HepG2 (cell line): ENCODE measurements around the gene SPA17. TPM values are rescaled to one million over a fixed set of nuclear protein-coding genes. Genes with fewer than 3 reads are reported as not detected.
A peak's percentile ranks its signal among the peaks of the same experiment; 100 is the strongest.

Experiments
- ATAC-seq: fragments of 200-7000 bp; cut with Tn5 transposase; 3 replicates; pipeline ENCODE4 v1.9.1; 2020; ENCODE audit warnings: mild to moderate bottlenecking, moderate library complexity
- BruUV-seq: library from RNA; stranded (reverse); fragments of 400-500 nt; replicated peaks from 2 replicates; lab custom pipeline; 2021; lab: Mats Ljungman, UMichigan
- CTCF ChIA-PET: fragments of 300-600 bp; formaldehyde crosslinking; extraction: SDS; loops from one replicate; lab custom pipeline; 2021; ENCODE audit warnings: low total read pairs, inconsistent platforms, low intra/inter-chr PET ratio; lab: Yijun Ruan, JAX
- POLR2A ChIA-PET: fragments of 350-600 bp; sonication (Branson Sonifier 250); formaldehyde crosslinking; loops from one replicate; lab custom pipeline; 2020; ENCODE audit warnings: antibody characterized with exemption, inconsistent platforms; lab: Yijun Ruan, JAX
- DNase-seq: peaks from one replicate; pipeline ENCODE4 v3.0.0-alpha.2; 2015; ENCODE audit warnings: low spot score
- FAIRE-seq: peaks from 3 replicates; lab custom pipeline; 2011; peaks lifted over from hg19 to GRCh38; lab: Jason Lieb, UNC
- H2AFZ ChIP-seq: one replicate; pipeline ENCODE4 v1.6.1; 2011; ENCODE audit warnings: low read length, inconsistent platforms
- H3K27ac ChIP-seq: fragments of 300-600 bp; 3 replicates; pipeline ENCODE4 v1.8.0; 2011; ENCODE audit warnings: mixed run types, mild to moderate bottlenecking, mixed read lengths, low read length, inconsistent platforms; ENCODE audit not compliant: insufficient read depth; ENCODE audit errors: extremely low read length
- H3K27me3 ChIP-seq, 2 experiments: fragments of 200-600 bp in 1 of 2; 2 replicates in 1 of 2; 3 replicates in 1 of 2; pipeline versions ENCODE4 v1.6.0 to v1.8.0; 2011; ENCODE audit warnings: low read length in 2 of 2, mild to moderate bottlenecking in 2 of 2, moderate library complexity in 2 of 2, inconsistent platforms in 1 of 2; ENCODE audit not compliant: insufficient read depth in 2 of 2, control insufficient read depth in 1 of 2
- H3K36me3 ChIP-seq, 2 experiments: fragments of 200-600 bp in 1 of 2; replicated peaks in 1 of 2; 2 replicates in 1 of 2; 3 replicates in 1 of 2; pipeline versions ENCODE4 v1.5.1 to v1.8.0; 2011; ENCODE audit warnings: low read length in 2 of 2, inconsistent platforms in 1 of 2; ENCODE audit not compliant: insufficient read depth in 2 of 2, control insufficient read depth in 1 of 2
- H3K4me1 ChIP-seq: 2 replicates; pipeline ENCODE4 v1.5.1; 2012; ENCODE audit warnings: low read length, inconsistent platforms; ENCODE audit not compliant: insufficient read depth
- H3K4me2 ChIP-seq: 2 replicates; pipeline ENCODE4 v1.6.0; 2011; ENCODE audit warnings: low read depth, low read length, inconsistent platforms
- H3K4me3 ChIP-seq, 3 experiments: fragments of 200-600 bp in 1 of 3; sonication (generic), shearing (Covaris generic) in 1 of 3; replicated peaks in 1 of 3; 2 replicates each; pipeline ENCODE4 v1.5.1; 2011 to 2016; ENCODE audit warnings: low read length in 3 of 3, inconsistent platforms in 2 of 3, low read depth in 2 of 3, mild to moderate bottlenecking in 2 of 3, control low read depth in 1 of 3, mixed read lengths in 1 of 3; ENCODE audit not compliant: insufficient read depth in 1 of 3
- H3K79me2 ChIP-seq: one replicate; pipeline ENCODE4 v1.6.1; 2011; ENCODE audit warnings: low read length, inconsistent platforms; ENCODE audit not compliant: insufficient read depth
- H3K9ac ChIP-seq: 2 replicates; pipeline ENCODE4 v1.6.0; 2011; ENCODE audit warnings: mild to moderate bottlenecking, low read depth, low read length, inconsistent platforms; ENCODE audit not compliant: insufficient read depth
- H3K9me3 ChIP-seq: 2 replicates; pipeline ENCODE4 v1.5.1; 2012; ENCODE audit warnings: mild to moderate bottlenecking, low read length
- H4K20me1 ChIP-seq: 2 replicates; pipeline ENCODE4 v1.6.0; 2011; ENCODE audit warnings: inconsistent platforms, mild to moderate bottlenecking, low read length, moderate library complexity; ENCODE audit not compliant: insufficient read depth
- ARID3A ChIP-seq: IDR thresholded peaks from 2 replicates; pipeline ENCODE4 v1.6.1; 2012; ENCODE audit warnings: low read depth, low read length, improper control_type of control experiment
- HIVEP1 ChIP-seq: sonication (generic); formaldehyde crosslinking; IDR thresholded peaks from 2 replicates; pipeline ENCODE4 v1.4.0; 2020; ENCODE audit warnings: mild to moderate bottlenecking, missing genetic modification reagents
- HOMEZ ChIP-seq: IDR thresholded peaks from 2 replicates; pipeline ENCODE4 v1.6.1; 2016; ENCODE audit warnings: low read depth
- KDM2A ChIP-seq: sonication (generic); formaldehyde crosslinking; IDR thresholded peaks from 2 replicates; pipeline ENCODE4 v1.4.0; 2020; ENCODE audit warnings: low read depth, missing genetic modification reagents, borderline replicate concordance
- PHB2 ChIP-seq: fragments of 450-650 bp; IDR thresholded peaks from 2 replicates; pipeline ENCODE4 v1.6.1; 2018; ENCODE audit not compliant: partially characterized antibody
- PHF21A ChIP-seq: sonication (generic); formaldehyde crosslinking; IDR thresholded peaks from 2 replicates; pipeline ENCODE4 v1.5.0; 2020; ENCODE audit warnings: mild to moderate bottlenecking, missing genetic modification reagents
- ZBTB7B ChIP-seq: sonication (generic); formaldehyde crosslinking; IDR thresholded peaks from 2 replicates; pipeline ENCODE4 v1.4.0; 2020; ENCODE audit warnings: missing genetic modification reagents
- ZNF687 ChIP-seq: sonication (generic); formaldehyde crosslinking; IDR thresholded peaks from 2 replicates; pipeline ENCODE4 v1.5.1; 2020; ENCODE audit warnings: mild to moderate bottlenecking, missing genetic modification reagents, moderate library complexity
- ZNF720 ChIP-seq: sonication (generic); formaldehyde crosslinking; IDR thresholded peaks from 2 replicates; pipeline ENCODE4 v1.4.0; 2020; ENCODE audit warnings: missing genetic modification reagents
- ZNF883 ChIP-seq: sonication (generic); formaldehyde crosslinking; IDR thresholded peaks from 2 replicates; pipeline ENCODE4 v1.5.1; 2020; ENCODE audit warnings: mild to moderate bottlenecking, missing genetic modification reagents; ENCODE audit errors: not compliant biosample characterization
- WGBS: methylation state at CpG from one replicate; pipeline ENCODE4 v1.1.6; 2017; ENCODE audit warnings: low lambda C conversion rate; 5-methylcytosine and 5-hydroxymethylcytosine counted together
- in situ Hi-C: cut with HindIII; loops from 2 replicates; pipeline ENCODE4 v1.10.0; 2017; ENCODE audit warnings: low pct_unique_long_range_greater_than_20kb; ENCODE audit not compliant: extremely low pct_ligation_motif_present
- intact Hi-C: fragments of 100-400 bp; cut with micrococcal nuclease; formaldehyde crosslinking; loops from one replicate; pipeline ENCODE4 v1.10.0; 2022; ENCODE audit not compliant: unreplicated experiment
- polyA plus RNA-seq, 8 experiments: library from polyadenylated mRNA; depleted of rRNA in 3 of 8; stranded (reverse) in 7 of 8; unstranded in 1 of 8; fragments of >200 nt; fragmentation: Illumina TruSeq in 4 of 8; extraction: Trizol in 4 of 8; gene quantifications; 2 replicates each; pipeline versions ENCODE4 v1.2.1 to v1.2.3, GENCODE V29; 2011 to 2016; ENCODE audit warnings: low read depth in 4 of 8, missing spikeins in 1 of 8, mixed read lengths in 1 of 8; ENCODE audit not compliant: insufficient read depth in 1 of 8
- total RNA-seq, 5 experiments: library from RNA; depleted of rRNA; stranded (reverse); fragments of >200 nt; fragmentation: Illumina TruSeq; extraction: Trizol; gene quantifications; 2 replicates each; pipeline ENCODE4 v1.2.3, GENCODE V29; 2016; ENCODE audit warnings: low read depth in 1 of 5
- TF ChIP-seq, protein P1 (sequence below): IDR thresholded peaks from 2 replicates; pipeline ENCODE4 v1.6.1; 2012; ENCODE audit warnings: inconsistent platforms
- TF ChIP-seq, protein P2 (sequence below): sonication (generic); formaldehyde crosslinking; IDR thresholded peaks from 2 replicates; pipeline ENCODE4; 2020; ENCODE audit warnings: missing genetic modification reagents, mild to moderate bottlenecking, borderline replicate concordance

The SPA17 gene
- total and polyA plus RNA-seq, 2 of the 13 experiments (the other 11 are each of a cell fraction or from before 2014, with no cell fraction given) = 4.4 to 8.4 TPM

GRCh38 chr11:124717786-124718651 is 44.3 kb downstream of the SPA17 start:
- Histone ChIP-seq H3K27me3 (peaks cover 3 to 64% of the 10 kb centered on the region in 2 experiments; a peak in 4 of 5 replicates), H3K27ac (no peak overlapping the region), H2AFZ (peak overlapping the region; percentile 35), H3K9ac (no peak overlapping the region), H3K4me3 (peak overlapping the region; percentile 36 to 67 (median 45); a peak in 5 of 6 replicates), H3K36me3 (no peaks in the 10 kb centered on the region), H4K20me1 (no peaks in the 10 kb centered on the region), H3K79me2 (no peaks in the 10 kb centered on the region), H3K4me2 (peak overlapping the region; percentile 80), H3K4me1 (peaks cover 14% of the 10 kb centered on the region; the same call in 1 of the 2 replicates), H3K9me3 (no peaks in the 10 kb centered on the region)
- in situ Hi-C loops = no loop called here
- DNase-seq (peak; percentile 6), FAIRE-seq (no peak), ATAC-seq (peak; percentile 84)
- CTCF ChIA-PET = no interaction called here
- intact Hi-C loops = no loop called here
- no TSS peak for BruUV-seq
- WGBS = 2% methylated on average over 18 of the region's 45 CpGs
- POLR2A ChIA-PET = no interaction called here
- no peak for TF ChIP-seq HOMEZ (CRISPR knock-in tag)
- TF ChIP-seq ZBTB7B (CRISPR knock-in tag) = 0 out of 2 replicates have a peak, but pooled peaks have one; percentile 38
- TF ChIP-seq ZNF883 (CRISPR knock-in tag) = no peak
- TF ChIP-seq, protein P1, sequence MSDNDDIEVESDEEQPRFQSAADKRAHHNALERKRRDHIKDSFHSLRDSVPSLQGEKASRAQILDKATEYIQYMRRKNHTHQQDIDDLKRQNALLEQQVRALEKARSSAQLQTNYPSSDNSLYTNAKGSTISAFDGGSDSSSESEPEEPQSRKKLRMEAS = 0 out of 2 replicates have a peak, but pooled peaks have one; percentile 19
- no peak for TF ChIP-seq PHB2
- TF ChIP-seq, protein P2, sequence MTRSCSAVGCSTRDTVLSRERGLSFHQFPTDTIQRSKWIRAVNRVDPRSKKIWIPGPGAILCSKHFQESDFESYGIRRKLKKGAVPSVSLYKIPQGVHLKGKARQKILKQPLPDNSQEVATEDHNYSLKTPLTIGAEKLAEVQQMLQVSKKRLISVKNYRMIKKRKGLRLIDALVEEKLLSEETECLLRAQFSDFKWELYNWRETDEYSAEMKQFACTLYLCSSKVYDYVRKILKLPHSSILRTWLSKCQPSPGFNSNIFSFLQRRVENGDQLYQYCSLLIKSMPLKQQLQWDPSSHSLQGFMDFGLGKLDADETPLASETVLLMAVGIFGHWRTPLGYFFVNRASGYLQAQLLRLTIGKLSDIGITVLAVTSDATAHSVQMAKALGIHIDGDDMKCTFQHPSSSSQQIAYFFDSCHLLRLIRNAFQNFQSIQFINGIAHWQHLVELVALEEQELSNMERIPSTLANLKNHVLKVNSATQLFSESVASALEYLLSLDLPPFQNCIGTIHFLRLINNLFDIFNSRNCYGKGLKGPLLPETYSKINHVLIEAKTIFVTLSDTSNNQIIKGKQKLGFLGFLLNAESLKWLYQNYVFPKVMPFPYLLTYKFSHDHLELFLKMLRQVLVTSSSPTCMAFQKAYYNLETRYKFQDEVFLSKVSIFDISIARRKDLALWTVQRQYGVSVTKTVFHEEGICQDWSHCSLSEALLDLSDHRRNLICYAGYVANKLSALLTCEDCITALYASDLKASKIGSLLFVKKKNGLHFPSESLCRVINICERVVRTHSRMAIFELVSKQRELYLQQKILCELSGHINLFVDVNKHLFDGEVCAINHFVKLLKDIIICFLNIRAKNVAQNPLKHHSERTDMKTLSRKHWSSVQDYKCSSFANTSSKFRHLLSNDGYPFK (CRISPR knock-in tag) = no peak
- no peak; the same call in 1 of the 2 replicates for TF ChIP-seq KDM2A (CRISPR knock-in tag)
- TF ChIP-seq PHF21A (CRISPR knock-in tag) = peak; percentile 24; the same call in 1 of the 2 replicates
- TF ChIP-seq ZNF720 (CRISPR knock-in tag) = no peak
- TF ChIP-seq HIVEP1 = no peak
- TF ChIP-seq ZNF687 (CRISPR knock-in tag) = peak; percentile 55
- TF ChIP-seq ARID3A = no peak
